SU-DHL-6 (cell line): ENCODE measurements around the gene ANKRD36.
"Not testable (repeated sequence)": the region's sequence is repeated elsewhere in the genome, so short reads cannot be mapped to it uniquely, and the experiment has no call there.

Experiments
- H2AFZ ChIP-seq: fragments of 200-600 bp; sonication (generic); 2 replicates; pipeline ENCODE4 v1.6.1; 2014; ENCODE audit warnings: low read depth, mild to moderate bottlenecking, moderate library complexity, mixed read lengths, antibody characterized with exemption, low read length; ENCODE audit not compliant: severe bottlenecking
- H3F3A ChIP-seq: fragments of 200-600 bp; shearing (Covaris generic); 2 replicates; pipeline ENCODE4 v1.6.0; 2016; ENCODE audit warnings: antibody characterized with exemption, mild to moderate bottlenecking; ENCODE audit not compliant: insufficient read depth
- H3K27ac ChIP-seq: fragments of 200-600 bp; sonication (generic); 2 replicates; pipeline ENCODE4 v1.5.1; 2016; ENCODE audit warnings: low read depth, mild to moderate bottlenecking, low read length, moderate library complexity, mixed read lengths
- H3K27me3 ChIP-seq: fragments of 200-600 bp; sonication (generic), shearing (Covaris generic); 2 replicates; pipeline ENCODE4 v1.6.0; 2014; ENCODE audit warnings: mild to moderate bottlenecking, low read length
- H3K36me3 ChIP-seq: fragments of 200-600 bp; sonication (generic); 2 replicates; pipeline ENCODE4 v1.6.1; 2014; ENCODE audit warnings: mild to moderate bottlenecking, low read length, mixed read lengths
- H3K4me2 ChIP-seq: fragments of 300-600, 200-600 bp; shearing (Covaris generic), sonication (generic); 2 replicates; pipeline ENCODE4 v1.6.0; 2014; ENCODE audit warnings: low read length, low read depth, mild to moderate bottlenecking; ENCODE audit not compliant: poor library complexity, severe bottlenecking
- H3K4me3 ChIP-seq: fragments of 200-600 bp; sonication (generic); 2 replicates; pipeline ENCODE4 v1.5.1; 2014; ENCODE audit warnings: antibody characterized with exemption, low read length, mild to moderate bottlenecking, mixed read lengths; ENCODE audit not compliant: insufficient read depth, poor library complexity, severe bottlenecking
- H3K79me2 ChIP-seq: fragments of 200-600 bp; sonication (generic); 2 replicates; pipeline ENCODE4 v1.6.1; 2014; ENCODE audit warnings: mild to moderate bottlenecking, low read length, moderate library complexity; ENCODE audit not compliant: insufficient read depth
- H3K9ac ChIP-seq: fragments of 200-600 bp; sonication (generic); 2 replicates; pipeline ENCODE4 v1.7.0; 2014; ENCODE audit warnings: mild to moderate bottlenecking, low read length
- H3K9me2 ChIP-seq: fragments of 200-600 bp; sonication (generic); replicated peaks from 2 replicates; pipeline ENCODE4 v1.6.1; 2014; ENCODE audit warnings: low read length; ENCODE audit not compliant: insufficient read depth
- H3K9me3 ChIP-seq: fragments of 200-600 bp; sonication (generic); 2 replicates; pipeline ENCODE4 v1.6.1; 2014; ENCODE audit warnings: low read length, mixed read lengths; ENCODE audit not compliant: insufficient read depth
- H4K20me1 ChIP-seq: fragments of 200-600 bp; sonication (generic); 2 replicates; pipeline ENCODE4 v1.6.1; 2014; ENCODE audit warnings: low read depth, mild to moderate bottlenecking, antibody characterized with exemption, low read length, moderate library complexity, mixed read lengths
- CTCF ChIP-seq: fragments of 200-600 bp; sonication (generic); IDR thresholded peaks from one replicate; pipeline ENCODE4 v1.5.1; 2017; ENCODE audit warnings: antibody characterized with exemption, mild to moderate bottlenecking, low read length, moderate library complexity; ENCODE audit not compliant: insufficient read depth, poor library complexity, severe bottlenecking

ANKRD36 gene

DNA sequence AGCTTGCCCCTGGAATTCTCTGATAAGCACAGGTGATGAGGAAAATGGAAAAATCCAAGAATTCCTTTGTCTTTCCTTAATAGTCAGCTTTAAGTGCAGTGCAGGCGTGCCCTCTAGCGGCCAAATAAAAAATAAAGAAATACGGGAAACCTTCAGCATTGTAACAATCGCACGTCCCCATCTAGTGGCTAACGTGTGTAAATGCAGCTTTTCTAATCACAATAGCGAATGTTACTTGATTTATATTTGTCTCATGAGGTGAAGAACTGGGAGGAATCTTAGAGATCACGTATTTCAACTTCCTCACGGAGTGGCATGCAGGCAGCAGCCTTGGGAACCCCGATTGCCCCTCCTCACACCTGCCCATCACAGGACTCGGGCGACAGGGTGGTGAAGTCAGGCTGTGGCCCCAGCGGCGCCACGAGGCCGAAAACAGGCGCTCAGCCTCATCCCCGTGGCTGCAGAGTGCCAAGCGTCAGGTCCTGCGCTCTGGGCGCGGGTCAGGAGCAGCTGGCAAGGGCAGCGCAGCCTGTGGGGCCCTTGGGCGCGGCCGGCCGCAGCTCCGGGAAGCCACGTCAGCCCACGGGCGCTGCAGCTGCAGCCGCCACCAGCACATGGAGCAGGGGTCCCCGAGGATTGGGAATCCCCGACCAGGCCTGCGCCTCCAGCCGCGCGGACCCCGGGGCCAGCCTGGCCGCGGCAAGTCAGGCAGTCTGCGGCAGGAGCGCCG, 468 bp upstream of the ANKRD36 start:
- Histone ChIP-seq H2AFZ (peak overlapping the region; percentile 94), H3K27ac (peak overlapping the region; percentile 85), H3K4me2 (peak overlapping the region; percentile 90), H3K4me3 (peak overlapping the region; percentile 73), H3K9ac (peak overlapping the region; percentile 78)
- not testable (repeated sequence) for H3K36me3 ChIP-seq, H3K79me2 ChIP-seq, H4K20me1 ChIP-seq, H3F3A ChIP-seq, H3K9me3 ChIP-seq, H3K27me3 ChIP-seq, H3K9me2 ChIP-seq
- TF ChIP-seq CTCF = peak; percentile 75

DNA sequence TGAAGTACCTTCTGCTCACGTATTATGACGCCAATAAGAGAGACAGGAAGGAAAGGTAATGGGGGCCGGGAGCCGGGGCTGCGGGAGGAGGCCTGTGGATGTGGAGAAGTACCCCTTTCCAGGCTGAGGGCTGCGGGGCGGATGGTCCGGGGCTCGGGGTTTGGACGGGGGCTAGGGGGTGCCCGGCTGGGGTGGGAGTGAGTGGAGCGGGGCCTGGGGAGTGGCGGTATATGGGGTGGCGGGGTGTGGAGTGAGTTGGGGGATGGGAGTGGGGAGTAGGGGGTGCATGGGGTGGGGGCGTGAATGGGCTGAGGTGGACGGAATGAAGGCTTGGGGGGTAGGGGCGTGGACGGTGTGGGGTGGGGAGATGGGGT, 916 bp downstream of the ANKRD36 start:
- not testable (repeated sequence) for H3K36me3 ChIP-seq, H3K9me3 ChIP-seq, H3K27me3 ChIP-seq, H3K9me2 ChIP-seq, H4K20me1 ChIP-seq, H3F3A ChIP-seq, H3K79me2 ChIP-seq
- Histone ChIP-seq H3K4me3 (peak overlapping the region; percentile 68), H3K27ac (peak overlapping the region; percentile 85), H3K9ac (peak overlapping the region; percentile 78), H3K4me2 (peak overlapping the region; percentile 48), H2AFZ (peak overlapping the region; percentile 41)

- H3K27ac ChIP-seq, H3K36me3 ChIP-seq, H2AFZ ChIP-seq, H3K79me2 ChIP-seq, H3K4me2 ChIP-seq, H3K27me3 ChIP-seq, H4K20me1 ChIP-seq, H3K4me3 ChIP-seq, H3K9me3 ChIP-seq, H3K9me2 ChIP-seq, H3K9ac ChIP-seq, H3F3A ChIP-seq: not testable (repeated sequence)
These were observed 16.1 kb downstream of the ANKRD36 start for GRCh38 chr2:97129090-97129489.

- not testable (repeated sequence) for H3K27me3 ChIP-seq
These were observed 31.1 kb downstream of the ANKRD36 start for GRCh38 chr2:97144016-97144415.

GRCh38 chr2:97166548-97166947, 53.6 kb downstream of the ANKRD36 start:
- not testable (repeated sequence) for H3F3A ChIP-seq, H3K4me3 ChIP-seq, H4K20me1 ChIP-seq

More at GRCh38 chr2:97144016-97144415, 31.1 kb downstream of the ANKRD36 start:
- H3K79me2 ChIP-seq, H3K9ac ChIP-seq, H2AFZ ChIP-seq, H3K27ac ChIP-seq, H3K4me2 ChIP-seq, H3K9me2 ChIP-seq, H4K20me1 ChIP-seq, H3K9me3 ChIP-seq, H3K36me3 ChIP-seq, H3F3A ChIP-seq, H3K4me3 ChIP-seq: not testable (repeated sequence)

GRCh38 chr2:97167938-97168337, 55.0 kb downstream of the ANKRD36 start:
- H3K9ac ChIP-seq, H2AFZ ChIP-seq, H3K9me2 ChIP-seq, H3K9me3 ChIP-seq, H3K36me3 ChIP-seq, H3K27me3 ChIP-seq, H4K20me1 ChIP-seq, H3K4me3 ChIP-seq, H3K4me2 ChIP-seq, H3K79me2 ChIP-seq, H3K27ac ChIP-seq, H3F3A ChIP-seq: not testable (repeated sequence)

More at GRCh38 chr2:97166548-97166947, 53.6 kb downstream of the ANKRD36 start:
- H3K9me3 ChIP-seq, H3K27ac ChIP-seq, H3K9me2 ChIP-seq, H2AFZ ChIP-seq, H3K9ac ChIP-seq, H3K27me3 ChIP-seq, H3K79me2 ChIP-seq, H3K4me2 ChIP-seq, H3K36me3 ChIP-seq: not testable (repeated sequence)

DNA sequence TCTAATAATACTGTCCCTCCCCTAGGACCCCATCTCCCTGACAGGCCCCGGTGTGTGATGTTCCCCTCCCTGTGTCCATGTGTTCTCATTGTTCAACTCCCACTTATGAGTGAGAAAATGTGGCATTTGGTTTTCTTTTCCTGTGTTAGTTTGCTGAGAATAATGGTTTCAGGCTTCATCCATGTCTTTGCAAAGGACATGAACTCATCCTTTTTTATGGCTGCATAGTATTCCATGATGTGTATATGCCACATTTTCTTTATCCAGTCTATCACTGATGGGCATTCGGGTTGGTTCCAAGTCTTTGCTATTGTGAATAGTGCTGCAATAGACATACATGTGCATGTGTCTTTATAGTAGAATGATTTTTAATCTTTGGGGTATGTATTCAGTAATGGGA, 55.6 kb downstream of the ANKRD36 start:
- not testable (repeated sequence) for H3K27ac ChIP-seq, H3K36me3 ChIP-seq, H4K20me1 ChIP-seq, H3F3A ChIP-seq, H3K27me3 ChIP-seq, H3K4me2 ChIP-seq, H3K9me2 ChIP-seq, H3K9me3 ChIP-seq, H3K79me2 ChIP-seq, H3K4me3 ChIP-seq, H2AFZ ChIP-seq, H3K9ac ChIP-seq
